Glomerular endothelial cell (primary cell): Measurements from ENCODE around the gene PIWIL4. TPM values are rescaled to one million over a fixed set of nuclear protein-coding genes. Genes with fewer than 3 reads are reported as not detected.
"Not testable (repeated sequence)": the region's sequence is repeated elsewhere in the genome, so short reads cannot be mapped to it uniquely, and the experiment has no call there.

Experiments used
- DNase-seq: peaks from one replicate; pipeline ENCODE4 v3.0.0-alpha.2; 2011; ENCODE audit warnings: low read depth, low spot score; ENCODE audit errors: extremely low read depth
- total RNA-seq: library from RNA; depleted of rRNA; stranded (reverse); fragments of >200 nt; gene quantifications from 2 replicates; pipeline ENCODE4 v1.2.3, GENCODE V29; 2015

The PIWIL4 gene
- total RNA-seq, 1 donor from 2014 or later: 1.1 TPM

- no peak for DNase-seq
These were observed 16.8 kb downstream of the PIWIL4 start for GRCh38 chr11:94583866-94584500.

- DNase-seq: no peak
These were observed 17.8 kb downstream of the PIWIL4 start for GRCh38 chr11:94584978-94585377.

DNA sequence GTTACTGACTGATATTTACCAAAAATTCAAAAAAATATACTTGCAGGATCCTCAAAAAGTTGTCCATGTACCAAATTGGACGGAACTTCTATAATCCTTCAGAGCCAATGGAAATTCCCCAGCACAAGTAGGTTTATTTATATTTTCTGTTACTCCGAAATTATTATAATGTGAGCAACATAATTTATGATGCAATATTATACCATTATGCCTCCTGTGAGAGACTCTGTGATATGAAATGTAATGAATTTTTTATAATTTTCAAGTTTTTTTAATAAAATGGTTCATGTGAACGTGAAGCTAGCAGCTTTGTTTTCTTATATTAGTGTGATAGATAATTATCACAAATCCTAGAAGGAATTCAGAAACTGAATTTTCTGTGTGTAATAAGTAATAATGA lies 18.2 kb downstream of the PIWIL4 start:
- no peak for DNase-seq

- DNase-seq: no peak
These were observed 19.4 kb downstream of the PIWIL4 start for GRCh38 chr11:94586546-94586945.

GRCh38 chr11:94586978-94587377 lies 19.8 kb downstream of the PIWIL4 start:
- no peak for DNase-seq

DNA sequence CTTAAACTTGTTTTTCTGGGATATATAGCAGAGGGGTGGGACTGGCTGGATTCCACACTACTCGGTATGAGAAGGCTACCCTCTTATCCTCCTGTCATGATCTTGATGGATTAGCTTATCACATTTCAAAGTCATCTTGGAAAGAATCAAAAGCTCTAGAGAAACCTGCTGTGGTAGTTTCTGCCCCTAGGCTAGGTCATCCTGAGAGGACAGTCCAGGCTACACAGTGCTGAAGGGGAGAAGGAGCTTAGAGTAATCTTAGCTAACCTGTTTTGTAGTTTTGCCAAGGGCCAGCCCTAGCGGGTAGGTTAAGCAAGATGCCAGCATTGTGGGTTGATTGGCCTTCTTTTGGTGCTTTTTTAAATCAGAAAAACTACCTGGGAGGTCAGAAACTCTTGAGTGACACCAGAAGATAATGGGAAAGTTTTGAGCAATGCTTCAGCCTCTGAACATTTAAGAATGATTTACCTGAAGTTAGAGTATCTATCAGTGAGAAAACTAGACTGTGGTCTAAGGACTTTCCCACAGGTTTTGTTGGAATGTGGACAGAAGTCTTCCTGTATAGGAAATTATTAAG lies 21.3 kb downstream of the PIWIL4 start:
- no peak for DNase-seq

DNA sequence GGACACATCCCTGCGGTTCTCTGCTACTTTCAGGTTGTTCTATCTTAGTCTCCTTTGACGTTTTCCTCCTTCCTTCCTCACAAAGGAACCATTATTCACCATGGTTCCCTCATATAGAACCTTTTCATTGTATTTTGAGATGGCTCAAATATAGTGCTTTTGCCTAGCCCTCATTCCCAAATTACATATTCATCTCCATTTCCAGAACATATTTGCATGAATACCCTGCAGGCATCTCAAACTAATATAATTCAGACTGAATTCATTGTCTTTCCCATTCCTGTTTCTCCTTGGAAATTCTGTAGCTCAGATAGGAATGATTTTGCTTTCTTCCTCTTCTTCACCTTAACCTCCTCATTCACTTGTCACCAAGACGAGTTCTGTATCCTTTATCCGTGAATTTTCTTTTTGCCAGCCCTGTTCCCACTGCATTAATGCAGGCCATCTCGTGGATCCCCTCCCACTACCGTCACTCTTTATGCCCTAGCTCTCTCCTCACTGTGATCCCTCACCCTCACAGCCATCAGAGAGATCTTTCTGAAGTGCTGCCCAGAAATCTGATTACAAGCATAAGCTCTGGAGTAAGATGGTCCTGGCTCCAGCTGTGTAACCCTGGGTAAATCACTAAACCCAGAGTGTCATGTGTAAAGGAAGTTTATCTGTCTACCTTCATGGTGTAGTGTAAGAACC lies 23.3 kb downstream of the PIWIL4 start:
- DNase-seq: no peak

GRCh38 chr11:94593030-94593429 lies 25.9 kb downstream of the PIWIL4 start:
- no peak for DNase-seq

GRCh38 chr11:94595076-94595475 lies 27.9 kb downstream of the PIWIL4 start:
- DNase-seq: no peak

- no peak for DNase-seq
These were observed 30.7 kb downstream of the PIWIL4 start for GRCh38 chr11:94597896-94598295.

DNA sequence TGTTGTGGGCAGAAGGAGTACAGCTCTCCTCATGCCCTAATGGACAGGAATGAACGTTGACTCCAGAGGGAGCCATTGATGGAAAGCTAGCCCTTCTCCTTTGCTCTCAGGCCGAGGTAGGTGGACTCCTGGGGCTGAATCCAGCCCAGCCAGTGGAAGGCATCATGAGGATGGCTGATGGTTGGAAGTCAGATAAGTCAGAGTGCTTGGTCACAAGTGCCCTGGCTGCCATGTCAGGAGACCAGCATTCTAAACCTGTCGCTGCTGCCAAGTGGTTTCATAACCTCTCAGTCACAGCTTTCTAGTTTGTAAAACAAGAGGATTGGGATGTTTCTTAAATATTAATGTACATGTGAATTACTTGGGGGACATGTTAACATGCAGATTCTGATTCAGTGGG lies 32.3 kb downstream of the PIWIL4 start:
- DNase-seq: no peak

- peak; percentile 37 for DNase-seq
These were observed 35.5 kb downstream of the PIWIL4 start for GRCh38 chr11:94602430-94603372.

GRCh38 chr11:94603587-94603986 lies 36.4 kb downstream of the PIWIL4 start:
- DNase-seq: no peak

GRCh38 chr11:94604482-94604881 lies 37.3 kb downstream of the PIWIL4 start:
- DNase-seq: no peak

- no peak for DNase-seq
These were observed 46.0 kb downstream of the PIWIL4 start for GRCh38 chr11:94613120-94613519.

DNA sequence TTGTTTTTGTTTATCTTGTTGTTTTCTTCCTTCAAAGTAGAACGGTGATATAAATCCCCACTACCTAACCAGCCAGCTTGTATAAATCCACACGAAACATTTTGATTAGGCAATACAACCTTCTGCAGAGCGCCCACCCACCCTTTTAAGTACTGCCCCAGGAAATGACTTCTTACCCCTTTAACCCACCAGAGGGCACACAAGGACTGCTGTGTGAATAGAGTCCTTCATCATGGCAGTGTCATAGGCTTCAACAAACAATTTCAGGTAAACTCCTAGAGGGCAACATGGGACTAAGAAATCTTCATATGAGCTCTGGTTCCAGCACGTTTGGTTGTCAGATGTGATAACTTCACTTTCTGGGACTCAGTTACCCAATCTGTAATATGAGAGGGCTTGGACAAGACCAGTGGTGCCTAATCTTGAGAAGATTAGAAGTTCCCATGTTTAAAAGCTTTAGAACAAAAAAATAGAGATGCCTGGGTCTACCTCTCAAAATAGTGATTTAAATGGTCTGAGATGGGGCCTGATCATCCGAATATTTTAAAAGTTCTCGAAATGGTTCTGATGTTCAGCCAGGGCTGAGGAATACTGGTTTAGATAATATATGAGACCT lies 56.1 kb downstream of the PIWIL4 start:
- DNase-seq: peak; percentile 60

DNA sequence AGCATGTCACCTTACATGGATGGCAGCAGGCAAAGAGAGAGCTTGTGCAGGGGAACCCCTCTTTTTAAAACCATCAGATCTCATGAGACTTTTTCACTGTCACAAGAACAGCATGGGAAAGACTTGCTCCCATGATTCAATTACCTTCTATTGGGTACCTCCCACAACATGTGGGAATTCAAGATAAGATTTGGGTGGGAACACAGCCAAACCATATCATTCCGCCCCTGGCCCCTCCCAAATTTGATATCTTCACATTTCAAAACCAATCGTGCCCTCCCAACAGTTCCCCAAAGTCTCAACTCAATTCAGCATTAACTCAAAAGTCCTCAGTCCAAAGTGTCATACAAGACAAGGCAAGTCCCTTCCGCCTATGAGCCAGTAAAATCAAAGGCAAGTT lies 58.3 kb downstream of the PIWIL4 start:
- not testable (repeated sequence) for DNase-seq

DNA sequence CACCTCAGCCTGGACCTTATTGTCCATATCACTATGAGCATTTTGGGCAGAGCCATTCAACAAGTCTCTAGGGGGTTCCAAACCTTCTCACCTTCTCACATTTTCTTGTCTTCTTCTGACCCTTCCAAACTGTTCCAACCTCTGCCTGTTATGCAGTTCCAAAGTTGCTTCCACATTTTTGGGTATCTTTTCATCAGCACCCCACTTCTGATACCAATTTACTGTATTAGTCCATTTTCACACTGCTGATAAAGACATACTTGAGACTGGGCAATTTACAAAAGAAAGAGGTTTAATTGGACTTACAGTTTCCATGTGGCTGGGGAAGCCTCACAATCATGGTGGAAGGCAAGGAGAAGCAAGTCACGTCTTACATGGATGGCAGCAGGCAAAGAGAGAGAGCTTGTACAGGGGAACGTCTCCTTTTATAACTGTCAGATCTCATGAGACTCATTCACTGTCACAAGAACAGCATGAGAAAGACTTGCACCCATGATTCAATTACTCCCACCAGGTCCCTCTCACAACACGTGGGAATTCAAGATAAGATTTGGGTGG lies 59.9 kb downstream of the PIWIL4 start:
- DNase-seq: not testable (repeated sequence)

DNA sequence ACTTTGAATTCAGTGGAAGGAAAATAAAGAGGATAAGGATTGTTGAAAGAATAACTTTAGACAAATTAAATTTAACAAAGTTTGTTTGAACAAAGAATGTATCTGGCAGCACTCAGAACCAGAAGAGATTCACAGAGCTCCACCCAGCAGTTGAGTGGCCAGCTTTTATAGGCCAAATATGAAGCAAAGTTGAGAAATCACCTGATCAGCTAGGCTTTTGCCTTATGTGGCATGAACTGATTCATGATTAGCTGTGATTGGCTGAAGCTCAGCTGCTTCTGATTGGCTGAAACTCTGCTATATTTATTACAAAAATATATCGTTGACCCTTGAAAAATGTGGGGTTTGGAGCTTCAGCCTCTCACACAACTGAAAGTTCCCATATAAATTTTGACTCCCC lies 62.6 kb downstream of the PIWIL4 start:
- no peak for DNase-seq

DNA sequence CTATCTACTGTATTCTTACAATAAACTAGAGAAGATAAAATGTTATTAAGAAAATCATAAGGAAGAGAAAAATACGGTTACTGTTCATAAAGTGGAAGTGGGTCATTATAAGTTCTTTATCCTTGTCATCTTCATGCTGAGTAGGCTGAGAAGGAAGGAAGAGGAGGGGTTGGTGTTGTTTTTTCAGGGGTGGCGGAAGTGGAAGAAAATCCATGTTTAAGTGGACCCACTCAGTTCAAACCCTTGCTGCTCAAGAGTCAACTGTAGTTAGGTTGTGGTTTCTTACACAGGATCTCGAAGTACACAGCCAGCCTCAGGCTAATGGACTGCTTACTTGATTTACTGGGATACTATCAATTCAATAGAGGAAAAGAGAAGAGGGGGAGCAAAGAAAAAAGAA lies 63.1 kb downstream of the PIWIL4 start:
- DNase-seq: no peak
